ENCODE data around the gene ZNF333.

Gene ZNF333

DNA sequence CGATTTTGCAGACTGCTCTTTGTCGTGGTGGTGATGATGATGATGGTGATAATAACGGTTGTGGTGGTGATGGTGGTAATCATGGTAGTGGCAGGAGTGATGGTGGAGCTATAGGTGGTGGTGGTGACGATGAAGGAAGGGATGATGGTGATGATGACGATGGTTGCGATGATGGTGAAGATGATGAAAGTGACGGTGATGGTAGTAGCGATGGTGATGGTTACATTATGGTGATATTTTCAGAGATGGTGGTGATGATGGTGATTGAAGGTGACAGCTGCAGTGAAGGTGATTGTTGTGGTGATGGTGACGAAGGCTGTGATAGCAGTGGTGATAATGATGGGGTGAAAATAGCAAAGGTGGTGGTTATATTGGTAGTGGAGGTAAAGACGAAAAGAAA is 13.1 kb upstream of the ZNF333 start:
- no peak for DNase-seq (ENCODE audit: extremely low read depth, low read depth)
- TF ChIP-seq, protein P1, sequence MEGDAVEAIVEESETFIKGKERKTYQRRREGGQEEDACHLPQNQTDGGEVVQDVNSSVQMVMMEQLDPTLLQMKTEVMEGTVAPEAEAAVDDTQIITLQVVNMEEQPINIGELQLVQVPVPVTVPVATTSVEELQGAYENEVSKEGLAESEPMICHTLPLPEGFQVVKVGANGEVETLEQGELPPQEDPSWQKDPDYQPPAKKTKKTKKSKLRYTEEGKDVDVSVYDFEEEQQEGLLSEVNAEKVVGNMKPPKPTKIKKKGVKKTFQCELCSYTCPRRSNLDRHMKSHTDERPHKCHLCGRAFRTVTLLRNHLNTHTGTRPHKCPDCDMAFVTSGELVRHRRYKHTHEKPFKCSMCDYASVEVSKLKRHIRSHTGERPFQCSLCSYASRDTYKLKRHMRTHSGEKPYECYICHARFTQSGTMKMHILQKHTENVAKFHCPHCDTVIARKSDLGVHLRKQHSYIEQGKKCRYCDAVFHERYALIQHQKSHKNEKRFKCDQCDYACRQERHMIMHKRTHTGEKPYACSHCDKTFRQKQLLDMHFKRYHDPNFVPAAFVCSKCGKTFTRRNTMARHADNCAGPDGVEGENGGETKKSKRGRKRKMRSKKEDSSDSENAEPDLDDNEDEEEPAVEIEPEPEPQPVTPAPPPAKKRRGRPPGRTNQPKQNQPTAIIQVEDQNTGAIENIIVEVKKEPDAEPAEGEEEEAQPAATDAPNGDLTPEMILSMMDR (IDR thresholded peaks at IDR 0.05; ENCODE audit: low read depth, low read length): no peak

DNA sequence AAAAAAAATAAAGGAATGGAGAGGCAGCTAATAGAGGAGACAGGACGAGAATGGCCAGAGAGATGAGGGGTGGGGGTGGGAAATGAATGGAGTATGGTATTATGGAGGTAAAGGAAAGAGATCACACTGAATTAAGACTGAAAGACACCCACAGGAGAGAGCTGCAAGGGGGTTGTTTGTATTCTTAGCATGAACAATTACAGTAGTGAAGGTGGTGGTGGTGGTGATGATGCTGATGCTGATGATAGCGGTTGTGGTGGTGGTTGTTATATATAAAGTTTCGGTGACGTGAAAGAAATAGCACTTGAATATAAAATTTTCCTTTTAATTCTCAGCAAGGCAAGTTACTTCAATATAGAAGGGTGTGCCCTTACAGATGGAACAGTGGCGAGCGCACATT is 12.4 kb upstream of the ZNF333 start:
- TF ChIP-seq, protein P1 (IDR thresholded peaks at IDR 0.05; ENCODE audit: low read depth, low read length): no peak
- DNase-seq (ENCODE audit: extremely low read depth, low read depth): no peak

DNA sequence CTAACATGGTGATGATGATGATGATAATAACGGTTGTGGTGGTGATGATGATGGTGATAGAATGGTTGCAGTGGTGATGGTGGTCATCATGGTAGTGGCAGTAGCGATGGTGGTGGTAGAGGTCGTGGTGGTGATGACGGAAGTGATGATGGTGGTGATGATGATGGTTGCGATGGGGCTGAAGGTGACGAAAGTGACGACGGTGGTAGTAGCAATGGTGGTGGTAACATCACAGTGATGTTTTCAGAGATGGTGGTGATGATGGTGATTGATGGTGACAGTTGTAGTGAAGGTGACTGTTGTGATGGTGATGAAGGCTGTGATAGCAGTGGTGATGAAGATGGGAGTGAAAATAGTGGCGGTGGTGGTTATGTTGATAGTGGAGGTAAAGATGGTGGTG is 11.6 kb upstream of the ZNF333 start:
- DNase-seq (ENCODE audit: extremely low read depth, low read depth): no peak
- TF ChIP-seq, protein P1 (IDR thresholded peaks at IDR 0.05; ENCODE audit: low read depth, low read length): no peak

DNA sequence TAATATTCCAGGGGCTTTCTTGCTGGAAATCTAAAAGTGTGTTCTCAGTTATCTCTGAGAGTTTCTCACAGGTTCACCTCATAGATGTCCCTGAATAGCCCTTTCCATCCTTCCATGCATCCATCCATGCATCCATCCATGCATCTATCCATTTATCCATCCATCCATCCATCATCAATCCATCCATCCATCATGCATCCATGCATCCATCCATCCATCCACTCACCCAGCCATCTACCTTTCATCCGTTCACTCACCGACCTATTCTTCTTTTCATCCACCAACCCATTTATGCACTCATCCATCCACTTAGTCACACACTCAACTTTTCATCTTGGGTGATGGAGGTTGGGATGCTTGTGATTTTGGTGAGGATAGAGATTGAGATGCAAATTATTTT is 7.8 kb upstream of the ZNF333 start:
- TF ChIP-seq, protein P1 (IDR thresholded peaks at IDR 0.05; ENCODE audit: low read depth, low read length): no peak

DNA sequence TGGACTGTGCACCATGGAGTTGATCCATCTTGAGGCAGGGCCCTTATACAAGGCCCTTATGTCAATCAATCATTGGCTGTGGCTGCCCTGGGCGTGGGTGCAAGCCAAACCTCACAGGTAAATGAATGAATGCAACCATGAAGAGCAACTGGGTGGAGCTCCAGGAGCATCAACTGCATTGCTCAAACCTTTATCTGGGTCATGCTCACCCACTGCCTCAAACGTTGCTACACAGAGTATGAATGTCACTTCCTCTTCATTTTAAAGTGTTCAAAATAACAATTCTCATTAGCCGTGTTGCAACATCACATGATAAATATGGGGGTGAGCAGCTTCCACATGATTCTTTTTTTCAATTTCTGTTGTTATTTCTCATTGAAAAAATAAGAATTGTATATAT is 6.4 kb upstream of the ZNF333 start:
- TF ChIP-seq, protein P1 (IDR thresholded peaks at IDR 0.05; ENCODE audit: low read depth, low read length): no peak
- DNase-seq (ENCODE audit: extremely low read depth, low read depth): no peak

More for the DNA sequence above, 7.8 kb upstream of the ZNF333 start:
- DNase-seq (ENCODE audit: extremely low read depth, low read depth): no peak

DNA sequence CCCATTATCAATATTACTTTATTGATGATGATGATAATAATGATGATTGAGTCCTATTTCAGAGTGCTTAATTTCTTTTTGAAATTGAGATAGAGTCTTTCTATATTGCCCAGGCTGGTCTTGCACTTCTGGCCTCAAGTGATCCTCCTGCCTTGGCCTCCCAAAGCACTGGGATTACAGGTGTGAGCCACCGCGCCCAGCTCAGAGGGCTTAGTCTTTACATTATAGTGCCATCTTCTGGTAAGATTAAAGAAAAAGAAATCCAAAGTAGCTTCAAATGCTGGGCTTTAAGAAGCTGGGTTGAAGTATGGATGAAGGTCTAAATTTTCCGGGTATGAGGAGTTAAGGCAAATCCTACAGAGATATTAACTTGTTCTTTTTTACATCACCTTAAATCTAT is 3.4 kb upstream of the ZNF333 start:
- DNase-seq (ENCODE audit: extremely low read depth, low read depth): no peak
- TF ChIP-seq, protein P1 (IDR thresholded peaks at IDR 0.05; ENCODE audit: low read depth, low read length): no peak; the same call in 1 of the 2 replicates

DNA sequence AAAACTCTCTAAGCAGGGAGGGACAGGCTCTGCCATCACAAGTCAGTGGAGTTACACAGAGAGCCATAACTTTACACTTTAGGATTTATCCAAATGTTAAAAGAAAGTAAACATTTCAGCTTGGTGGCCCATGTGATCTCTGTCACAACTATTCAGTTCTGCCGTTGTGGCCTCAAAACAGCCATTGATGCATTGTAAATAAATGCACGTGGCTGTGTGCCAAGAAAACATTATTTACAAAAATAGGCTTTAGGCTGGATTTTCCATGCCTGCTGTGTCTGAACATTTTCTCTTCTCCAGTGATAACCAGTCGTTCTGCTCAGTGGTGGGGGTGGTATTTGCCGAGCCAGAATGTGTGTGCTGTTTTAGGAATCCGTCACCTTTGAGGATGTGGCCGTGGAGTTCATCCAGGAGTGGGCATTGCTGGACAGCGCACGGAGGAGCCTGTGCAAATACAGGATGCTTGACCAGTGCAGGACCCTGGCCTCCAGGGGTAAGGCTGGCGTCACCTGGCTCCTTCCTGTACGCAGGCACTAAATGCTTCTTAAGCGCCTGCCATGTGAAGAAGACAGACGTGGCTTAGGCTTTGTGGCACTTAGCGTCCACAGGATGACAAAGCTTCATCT is 4.9 kb downstream of the ZNF333 start:
- TF ChIP-seq, protein P1 (IDR thresholded peaks at IDR 0.05; ENCODE audit: low read depth, low read length): no peak
- DNase-seq (ENCODE audit: extremely low read depth, low read depth): no peak
